Measurements from ENCODE around the gene ZNF845.

GRCh38 chr19:53389571-53389970, 56.0 kb downstream of the ZNF845 start:
- TF ChIP-seq CTCF (IDR thresholded peaks at IDR 0.05; ENCODE audit: insufficient read depth, low read length) (no peak), REST (IDR thresholded peaks at IDR 0.05; ENCODE audit: insufficient replicate concordance, low read depth) (no peak), POLR2AphosphoS5 (IDR thresholded peaks at IDR 0.05; ENCODE audit: low read depth) (no peak), GABPA (IDR thresholded peaks at IDR 0.05; ENCODE audit: low read depth) (no peak)

All from HL-60 (cell line).